NCI-H1105 (cell line): ENCODE measurements around the gene GSK3B.

Source experiments
- DNase-seq: peaks from one replicate; lab custom pipeline; 2025; lab: John Stamatoyannopoulos, UW

The GSK3B gene

GRCh38 chr3:119883461-119884160 lies 210.6 kb downstream of the GSK3B start:
- DNase-seq = no peak

DNA sequence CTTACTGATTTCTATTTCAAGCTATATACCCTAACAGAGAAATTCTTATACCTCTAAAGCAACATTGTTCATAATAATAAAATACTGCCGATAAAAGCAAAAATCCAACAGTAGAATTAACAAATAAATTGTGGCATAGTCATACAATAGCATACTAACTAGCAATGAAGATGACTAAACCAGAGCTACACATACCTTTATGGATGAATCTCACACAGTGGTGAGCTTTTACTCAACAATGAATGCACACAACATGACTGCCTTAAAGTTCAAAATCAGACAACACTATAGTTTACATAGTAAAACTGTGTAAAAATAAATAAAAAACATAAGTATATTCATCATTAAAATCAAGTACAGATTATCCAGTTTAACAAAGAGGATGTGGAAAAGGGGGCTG lies 213.3 kb downstream of the GSK3B start:
- DNase-seq = no peak

GRCh38 chr3:119873646-119874045 lies 220.6 kb downstream of the GSK3B start:
- no peak for DNase-seq

GRCh38 chr3:119872773-119873172 lies 221.5 kb downstream of the GSK3B start:
- no peak for DNase-seq

DNA sequence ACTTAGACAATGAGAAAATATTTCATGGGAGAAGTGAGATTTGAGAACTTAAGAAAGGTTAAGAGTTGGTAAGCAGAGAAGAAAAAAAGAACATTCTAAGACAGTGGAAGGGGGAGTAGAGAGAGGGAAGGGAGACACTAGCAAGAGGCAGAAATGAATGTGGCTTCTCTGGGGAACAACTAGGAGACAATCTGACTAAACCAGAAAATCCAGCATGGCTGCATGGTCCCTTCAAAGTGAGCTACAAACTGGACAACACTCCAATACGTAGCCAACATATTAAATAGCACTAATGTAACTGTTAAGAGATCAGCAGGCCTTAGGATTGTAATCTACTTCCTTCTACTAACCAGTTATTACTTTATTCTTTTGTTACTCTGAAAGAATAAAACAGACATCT lies 222.7 kb downstream of the GSK3B start:
- DNase-seq = no peak

DNA sequence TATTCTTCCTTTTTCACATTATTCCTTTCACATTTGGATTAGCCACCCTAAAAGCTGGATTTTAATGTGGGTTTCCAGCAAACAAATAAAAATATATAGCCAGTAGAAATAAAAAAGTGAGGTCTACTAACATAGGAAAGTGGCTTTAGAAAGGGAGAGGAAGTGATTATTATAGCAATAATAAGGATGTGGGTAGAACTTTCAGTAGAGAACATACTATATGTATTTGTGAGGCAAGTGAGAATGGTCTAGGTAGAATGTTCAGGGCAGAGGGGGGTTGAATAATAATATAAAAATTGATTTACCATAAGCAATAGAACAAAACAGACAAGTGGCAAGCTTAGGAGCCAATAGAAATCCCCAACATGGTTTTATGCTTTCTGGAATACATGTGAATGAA lies 223.7 kb downstream of the GSK3B start:
- no peak for DNase-seq

- no peak for DNase-seq
These were observed 229.8 kb downstream of the GSK3B start for GRCh38 chr3:119864476-119864875.

DNA sequence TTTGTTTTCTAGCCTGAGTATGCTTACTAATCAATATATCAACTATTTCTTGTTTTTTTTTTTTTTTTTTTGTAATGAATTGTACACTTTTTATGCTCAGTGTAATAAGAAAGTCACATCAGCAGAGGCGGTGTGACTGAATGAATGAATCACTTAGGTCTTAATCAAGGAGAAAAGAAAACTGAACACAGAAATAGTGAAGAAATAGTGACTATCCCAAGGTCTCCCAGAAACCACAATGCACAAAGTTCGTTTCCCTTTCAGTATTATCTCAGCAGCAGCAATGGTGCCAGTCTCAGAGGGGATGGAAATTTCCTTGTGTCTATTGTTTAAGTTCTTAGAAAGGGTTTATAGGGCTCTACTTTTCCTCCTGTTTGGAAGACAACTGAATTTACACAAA lies 231.6 kb downstream of the GSK3B start:
- no peak for DNase-seq

GRCh38 chr3:119861681-119862080 lies 232.6 kb downstream of the GSK3B start:
- DNase-seq = no peak

DNA sequence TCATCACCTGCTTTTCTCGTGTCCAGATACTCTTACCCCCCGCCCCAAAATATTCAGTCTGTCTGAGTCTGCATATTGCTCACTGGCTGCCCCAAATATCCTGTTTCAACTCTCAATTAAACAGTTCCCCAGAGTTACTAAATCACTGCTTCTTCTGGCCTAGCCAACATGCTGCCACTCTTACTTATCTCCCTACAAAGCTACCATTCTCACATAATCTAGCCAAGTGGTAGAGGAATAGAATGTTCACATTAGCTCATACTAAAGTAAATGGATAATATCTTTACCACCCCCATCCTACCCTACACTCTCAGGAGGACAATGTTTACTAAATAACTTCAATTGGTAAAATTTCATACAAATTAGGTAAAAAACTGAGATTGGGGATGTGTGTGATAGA lies 234.5 kb downstream of the GSK3B start:
- DNase-seq = no peak

DNA sequence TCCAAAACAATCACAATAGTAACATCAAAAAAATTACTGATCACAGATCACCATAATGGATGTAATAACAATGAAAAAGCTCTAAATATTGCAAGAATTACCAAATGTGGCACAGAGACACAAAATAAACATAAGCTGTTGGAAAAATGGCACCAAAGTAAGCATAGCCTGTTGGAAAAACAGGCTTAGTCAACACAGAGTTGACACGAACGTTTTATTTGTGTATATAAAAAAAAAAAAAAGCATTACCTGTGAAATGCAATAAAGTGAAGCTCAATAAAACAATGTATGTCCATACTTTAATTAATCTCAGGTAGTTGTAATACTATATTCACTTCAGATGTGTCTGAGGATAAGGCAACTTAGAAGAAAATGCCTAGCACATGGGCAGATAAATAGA lies 235.3 kb downstream of the GSK3B start:
- DNase-seq = no peak

DNA sequence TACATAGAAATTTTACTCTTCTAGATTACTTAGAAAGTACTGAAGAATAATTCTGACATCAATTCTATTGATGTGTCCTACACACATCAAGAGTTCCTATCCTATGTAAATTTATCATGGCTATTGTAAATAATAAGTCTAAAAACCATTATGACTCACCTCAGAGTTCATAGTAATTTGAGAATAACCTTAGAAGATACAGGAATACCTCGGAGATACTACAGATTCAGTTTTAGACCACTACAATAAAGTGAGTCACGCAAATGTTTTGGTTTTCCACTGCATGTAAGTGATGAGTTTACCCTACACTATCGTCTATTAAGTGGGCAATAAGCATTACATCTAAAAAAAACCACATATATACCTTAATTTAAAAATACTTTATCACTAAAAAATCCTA lies 237.6 kb downstream of the GSK3B start:
- no peak for DNase-seq

- DNase-seq = no peak
These were observed 245.1 kb downstream of the GSK3B start for GRCh38 chr3:119849126-119849525.

- DNase-seq = no peak
These were observed 252.3 kb downstream of the GSK3B start for GRCh38 chr3:119841808-119842471.

DNA sequence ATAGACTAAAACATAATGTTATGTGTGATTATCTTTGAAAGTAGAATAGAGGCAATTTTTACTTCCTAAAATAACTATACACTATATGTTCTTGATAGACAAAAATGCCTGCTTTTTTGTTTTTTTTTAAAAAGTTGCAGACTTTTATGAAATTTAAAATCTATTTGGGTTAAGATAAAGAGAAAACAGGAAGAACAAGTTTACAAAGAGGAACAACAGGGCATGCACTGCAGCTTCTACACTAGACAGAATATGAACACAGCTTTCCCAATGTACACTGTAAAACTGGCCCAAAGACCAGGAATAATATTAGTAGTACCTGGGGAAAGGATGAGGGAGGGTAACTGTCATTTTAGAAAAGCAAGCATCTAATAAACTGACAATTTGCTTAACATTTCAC lies 258.7 kb downstream of the GSK3B start:
- DNase-seq = no peak

DNA sequence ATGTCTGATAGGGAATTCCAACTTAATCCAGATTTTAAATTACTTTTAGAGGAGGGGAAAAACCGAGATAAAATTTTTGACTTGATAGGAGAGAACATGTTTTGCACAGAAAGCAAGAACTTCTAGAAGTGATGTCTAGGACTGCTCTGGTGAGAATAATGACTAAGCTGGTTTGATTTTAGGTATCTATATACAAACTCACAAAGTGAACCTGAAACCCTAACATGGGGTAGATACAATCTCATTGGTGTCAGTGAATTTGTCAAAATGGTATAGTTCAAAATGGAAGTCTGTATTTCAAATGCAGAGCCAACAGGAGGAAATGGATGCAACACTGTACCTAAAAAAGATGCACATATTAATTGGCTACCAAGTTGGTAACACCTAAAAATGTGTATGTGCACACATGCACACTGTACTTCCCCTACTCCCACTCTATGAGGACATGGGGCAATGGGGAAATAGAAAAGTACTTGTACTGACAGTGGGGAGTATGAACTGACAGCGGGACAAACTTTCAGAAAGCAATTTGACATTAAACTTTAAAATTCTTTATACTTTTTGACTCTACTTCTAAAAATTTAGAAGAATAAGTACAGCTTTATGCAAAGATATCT lies 259.4 kb downstream of the GSK3B start:
- DNase-seq = no peak

GRCh38 chr3:119831941-119832371 lies 262.3 kb downstream of the GSK3B start:
- no peak for DNase-seq

- DNase-seq = no peak
These were observed 263.2 kb downstream of the GSK3B start for GRCh38 chr3:119831022-119831421.

GRCh38 chr3:119829420-119829819 lies 264.8 kb downstream of the GSK3B start:
- no peak for DNase-seq

- no peak for DNase-seq
These were observed 267.3 kb downstream of the GSK3B start for GRCh38 chr3:119826711-119827608.

DNA sequence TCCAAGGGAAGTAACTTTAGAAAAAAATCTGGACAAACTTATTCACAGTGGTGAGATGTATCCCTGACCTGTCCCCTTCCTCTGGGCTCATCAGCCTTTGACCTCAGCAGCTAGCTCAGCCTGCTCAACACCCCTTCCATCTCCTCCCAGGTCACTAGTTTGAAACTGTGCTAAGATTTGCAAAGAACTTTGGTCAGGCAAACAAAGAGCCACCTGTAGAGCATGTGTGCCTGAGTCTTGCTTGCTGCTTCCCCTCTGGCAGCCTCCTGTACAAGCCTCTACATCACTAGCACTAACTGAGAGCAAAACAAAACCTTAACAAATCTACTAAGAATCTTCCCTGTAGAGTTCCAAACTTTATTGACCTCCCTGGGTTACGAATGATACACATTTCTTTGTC lies 268.4 kb downstream of the GSK3B start:
- DNase-seq = no peak

DNA sequence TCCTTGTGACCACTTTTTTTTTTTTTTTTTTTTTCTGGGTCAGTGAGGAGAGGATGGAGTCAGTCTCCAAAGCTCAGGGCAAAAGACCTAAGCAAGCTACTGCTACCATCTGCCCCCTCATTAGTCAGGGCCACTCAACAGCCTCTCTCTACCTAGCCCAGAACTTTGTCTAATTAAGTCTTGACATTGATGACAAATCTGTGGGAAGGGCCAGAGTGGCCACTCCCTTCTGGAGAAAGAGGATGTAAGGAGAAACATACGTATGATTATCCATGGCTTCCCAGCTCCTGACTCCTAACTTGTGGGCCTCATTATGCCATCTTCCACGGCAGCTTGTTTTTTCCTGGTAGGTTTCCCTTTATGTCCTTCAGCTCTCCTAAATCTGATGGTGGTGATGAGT lies 274.4 kb downstream of the GSK3B start:
- no peak for DNase-seq
